ENCODE data around the gene SERPINC1.
A peak's percentile ranks its signal among the peaks of the same experiment; 100 is the strongest.
"Not testable (repeated sequence)": the region's sequence is repeated elsewhere in the genome, so short reads cannot be mapped to it uniquely, and the experiment has no call there.

SERPINC1 gene

GRCh38 chr1:173889885-173890284 is 27.2 kb downstream of the SERPINC1 start:
- no peak for DNase-seq

- no peak for DNase-seq
Observed at GRCh38 chr1:173888749-173889148, 28.4 kb downstream of the SERPINC1 start.

- DNase-seq = no peak
Observed at GRCh38 chr1:173887627-173888026, 29.5 kb downstream of the SERPINC1 start.

- no peak for DNase-seq
Observed at GRCh38 chr1:173886746-173887611, 30.1 kb downstream of the SERPINC1 start.

- DNase-seq = no peak
Observed at GRCh38 chr1:173884701-173885100, 32.4 kb downstream of the SERPINC1 start.

- DNase-seq = not testable (repeated sequence)
Observed at GRCh38 chr1:173881117-173881516, 36.0 kb downstream of the SERPINC1 start.

GRCh38 chr1:173878251-173878650 is 38.9 kb downstream of the SERPINC1 start:
- no peak for DNase-seq

- DNase-seq = no peak
Observed at GRCh38 chr1:173876732-173877131, 40.4 kb downstream of the SERPINC1 start.

- no peak for DNase-seq
Observed at GRCh38 chr1:173871500-173871899, 45.6 kb downstream of the SERPINC1 start.

GRCh38 chr1:173871091-173871490 is 46.0 kb downstream of the SERPINC1 start:
- DNase-seq = no peak

- DNase-seq = peak; percentile 18
Observed at GRCh38 chr1:173870252-173871075, 46.7 kb downstream of the SERPINC1 start.

GRCh38 chr1:173869021-173869359 is 48.1 kb downstream of the SERPINC1 start:
- DNase-seq = no peak

- peak; percentile 88 for DNase-seq
Observed at GRCh38 chr1:173868266-173869020, 48.7 kb downstream of the SERPINC1 start, which contains the start of gene ZBTB37. ZBTB37 (plus strand) TSS chr1:173868380; CDS start chr1:173870226, 1,846 bp downstream.

- peak; percentile 100 for DNase-seq
Observed at GRCh38 chr1:173867753-173868265, 49.3 kb downstream of the SERPINC1 start, which contains the start of gene GAS5. GAS5 (minus strand) TSS chr1:173867989.

GRCh38 chr1:173867141-173867752 is 49.9 kb downstream of the SERPINC1 start:
- no peak for DNase-seq

- no peak for DNase-seq
Observed at GRCh38 chr1:173866413-173867115, 50.6 kb downstream of the SERPINC1 start.

GRCh38 chr1:173865468-173866164 is 51.5 kb downstream of the SERPINC1 start:
- no peak for DNase-seq

GRCh38 chr1:173864179-173864867 is 52.8 kb downstream of the SERPINC1 start:
- no peak for DNase-seq

GRCh38 chr1:173863224-173864161 is 53.6 kb downstream of the SERPINC1 start:
- DNase-seq = no peak

Measured in DMS153 (cell line).